Endodermal cell (in vitro differentiated cells): Measurements from ENCODE around the gene KASH5. TPM values are rescaled to one million over a fixed set of nuclear protein-coding genes. Genes with fewer than 3 reads are reported as not detected.
"Not testable (repeated sequence)": the region's sequence is repeated elsewhere in the genome, so short reads cannot be mapped to it uniquely, and the experiment has no call there.

Source experiments
- DNase-seq: peaks from one replicate; pipeline ENCODE4 v3.0.0-alpha.2; 2017
- H3K27ac ChIP-seq: 2 replicates; pipeline ENCODE4 v1.5.1; 2013; ENCODE audit warnings: mild to moderate bottlenecking, low read depth, low read length, moderate library complexity
- H3K27me3 ChIP-seq: 2 replicates; pipeline ENCODE4 v1.6.1; 2013; ENCODE audit warnings: mild to moderate bottlenecking, low read length, moderate library complexity; ENCODE audit not compliant: insufficient read depth, control insufficient read depth, poor library complexity, severe bottlenecking
- H3K36me3 ChIP-seq: 2 replicates; pipeline ENCODE4 v1.7.0; 2013; ENCODE audit warnings: mild to moderate bottlenecking, low read length, moderate library complexity; ENCODE audit not compliant: control insufficient read depth, insufficient read depth
- H3K4me1 ChIP-seq: one replicate; pipeline ENCODE4 v1.7.0; 2013; ENCODE audit warnings: low read length; ENCODE audit not compliant: control insufficient read depth, insufficient read depth
- H3K4me3 ChIP-seq: 2 replicates; pipeline ENCODE4 v1.5.1; 2013; ENCODE audit warnings: mild to moderate bottlenecking, low read length, moderate library complexity
- H3K9ac ChIP-seq: 2 replicates; pipeline ENCODE4 v1.6.1; 2013; ENCODE audit warnings: mild to moderate bottlenecking, low read length, moderate library complexity; ENCODE audit not compliant: poor library complexity, severe bottlenecking; ENCODE audit errors: extremely low read depth
- H3K9me3 ChIP-seq: 2 replicates; pipeline ENCODE4 v1.6.1; 2013; ENCODE audit warnings: mild to moderate bottlenecking, low read length, moderate library complexity; ENCODE audit not compliant: control insufficient read depth
- H3K27ac Mint-ChIP-seq: 2 replicates; pipeline ENCODE4 v1.8.0; 2020; ENCODE audit warnings: mixed read lengths
- H3K27me3 Mint-ChIP-seq: 2 replicates; pipeline ENCODE4 v1.8.0; 2021; ENCODE audit warnings: mild to moderate bottlenecking, mixed read lengths; ENCODE audit not compliant: insufficient read depth
- H3K36me3 Mint-ChIP-seq: 2 replicates; pipeline ENCODE4 v1.8.0; 2020; ENCODE audit warnings: low read depth, mixed read lengths
- H3K4me1 Mint-ChIP-seq: 2 replicates; pipeline ENCODE4 v1.8.0; 2020; ENCODE audit warnings: mixed read lengths
- H3K4me3 Mint-ChIP-seq: 2 replicates; pipeline ENCODE4 v1.8.0; 2020; ENCODE audit warnings: mild to moderate bottlenecking, moderate library complexity, mixed read lengths
- H3K9me3 Mint-ChIP-seq: 2 replicates; pipeline ENCODE4 v1.8.0; 2020; ENCODE audit warnings: mild to moderate bottlenecking, mixed read lengths
- WGBS, 2 experiments: methylation state at CpG; one replicate each; pipeline versions ENCODE4 v1.1.5 to v1.1.7; 2013; ENCODE audit warnings: missing lambda C conversion rate in 2 of 2, mixed read lengths in 1 of 2; ENCODE audit not compliant: insufficient coverage in 1 of 2, insufficient read length in 1 of 2; 5-methylcytosine and 5-hydroxymethylcytosine counted together
- total RNA-seq, 2 donors: library from RNA; stranded (reverse); fragmentation: NEBNext Ultra II Directional in 1 of 2; extraction: Animal tissue kit (Norgen Biotek cat#: 25700) in 1 of 2; gene quantifications; 2 replicates in 1 of 2; 3 replicates in 1 of 2; pipeline ENCODE4 v1.2.1, GENCODE V29; 2021
- TF ChIP-seq, protein P1 (sequence below): fragments of 200-600 bp; sonication (generic); conservative IDR thresholded peaks from 2 replicates; pipeline ENCODE4 v1.5.0; 2021; ENCODE audit warnings: antibody characterized with exemption, mild to moderate bottlenecking

Gene KASH5
- total RNA-seq, 2 donors from 2014 or later: 0.13 TPM; not detected in 1

DNA sequence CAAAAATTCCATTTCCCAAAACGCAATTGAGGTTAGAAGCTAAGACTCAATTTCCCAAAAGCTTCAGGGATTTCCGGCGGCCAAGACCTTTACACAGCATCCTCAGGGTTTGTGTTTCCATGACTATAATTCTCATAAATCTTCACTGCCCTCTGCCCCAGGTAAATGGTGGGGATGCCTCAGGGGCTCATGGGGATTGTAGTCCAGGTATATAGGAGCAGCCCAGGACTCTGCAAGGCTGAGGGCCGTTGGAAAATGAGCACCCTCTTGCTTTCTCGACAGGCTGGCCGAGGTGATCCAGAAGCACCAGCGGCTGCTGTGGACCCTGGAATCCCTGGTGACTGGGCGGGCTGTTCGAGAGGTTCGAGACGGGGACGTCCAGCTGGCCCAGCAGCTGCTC lies 71.3 kb downstream of the KASH5 start:
- Mint-ChIP-seq H3K27ac (no peak overlapping the region), H3K9me3 (no peaks in the 10 kb centered on the region), H3K4me1 (no peaks in the 10 kb centered on the region), H3K36me3 (peaks cover 37% of the 10 kb centered on the region), H3K4me3 (no peak overlapping the region), H3K27me3 (no peaks in the 10 kb centered on the region)
- Histone ChIP-seq H3K9ac (no peak overlapping the region), H3K4me1 (no peaks in the 10 kb centered on the region), H3K9me3 (no peaks in the 10 kb centered on the region), H3K4me3 (no peak overlapping the region), H3K27ac (no peak overlapping the region), H3K36me3 (peaks cover 27% of the 10 kb centered on the region), H3K27me3 (no peaks in the 10 kb centered on the region)
- 87 to 93% methylated on average over 10 to 12 of the region's 12 CpGs for WGBS, 2 experiments
- TF ChIP-seq, protein P1, sequence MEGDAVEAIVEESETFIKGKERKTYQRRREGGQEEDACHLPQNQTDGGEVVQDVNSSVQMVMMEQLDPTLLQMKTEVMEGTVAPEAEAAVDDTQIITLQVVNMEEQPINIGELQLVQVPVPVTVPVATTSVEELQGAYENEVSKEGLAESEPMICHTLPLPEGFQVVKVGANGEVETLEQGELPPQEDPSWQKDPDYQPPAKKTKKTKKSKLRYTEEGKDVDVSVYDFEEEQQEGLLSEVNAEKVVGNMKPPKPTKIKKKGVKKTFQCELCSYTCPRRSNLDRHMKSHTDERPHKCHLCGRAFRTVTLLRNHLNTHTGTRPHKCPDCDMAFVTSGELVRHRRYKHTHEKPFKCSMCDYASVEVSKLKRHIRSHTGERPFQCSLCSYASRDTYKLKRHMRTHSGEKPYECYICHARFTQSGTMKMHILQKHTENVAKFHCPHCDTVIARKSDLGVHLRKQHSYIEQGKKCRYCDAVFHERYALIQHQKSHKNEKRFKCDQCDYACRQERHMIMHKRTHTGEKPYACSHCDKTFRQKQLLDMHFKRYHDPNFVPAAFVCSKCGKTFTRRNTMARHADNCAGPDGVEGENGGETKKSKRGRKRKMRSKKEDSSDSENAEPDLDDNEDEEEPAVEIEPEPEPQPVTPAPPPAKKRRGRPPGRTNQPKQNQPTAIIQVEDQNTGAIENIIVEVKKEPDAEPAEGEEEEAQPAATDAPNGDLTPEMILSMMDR: no peak
- DNase-seq: no peak

DNA sequence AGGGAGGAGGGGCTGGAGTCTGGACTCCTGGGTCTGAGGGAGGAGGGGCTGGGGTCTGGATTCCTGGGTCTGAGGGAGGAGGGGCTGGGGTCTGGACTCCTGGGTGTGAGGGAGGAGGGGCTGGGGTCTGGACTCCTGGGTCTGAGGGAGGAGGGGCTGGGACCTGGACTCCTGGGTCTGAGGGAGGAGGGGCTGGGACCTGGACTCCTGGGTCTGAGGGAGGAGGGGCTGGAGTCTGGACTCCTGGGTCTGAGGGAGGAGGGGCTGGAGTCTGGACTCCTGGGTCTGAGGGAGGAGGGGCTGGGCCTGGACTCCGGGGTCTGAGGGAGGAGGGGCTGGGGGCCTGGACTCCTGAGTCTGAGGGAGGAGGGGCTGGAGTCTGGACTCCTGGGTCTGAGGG lies 73.1 kb downstream of the KASH5 start:
- not testable (repeated sequence) for H3K9me3 ChIP-seq, H3K4me1 ChIP-seq, H3K27me3 ChIP-seq, H3K9ac ChIP-seq, H3K27ac Mint-ChIP-seq, H3K4me3 Mint-ChIP-seq, H3K4me3 ChIP-seq, H3K4me1 Mint-ChIP-seq, H3K27ac ChIP-seq, H3K27me3 Mint-ChIP-seq, DNase-seq, H3K9me3 Mint-ChIP-seq
- peaks cover 38% of the 10 kb centered on the region for H3K36me3 Mint-ChIP-seq
- WGBS, 2 experiments: no CpG with 5 or more reads among the region's 1 CpG
- peaks cover 41% of the 10 kb centered on the region for H3K36me3 ChIP-seq

DNA sequence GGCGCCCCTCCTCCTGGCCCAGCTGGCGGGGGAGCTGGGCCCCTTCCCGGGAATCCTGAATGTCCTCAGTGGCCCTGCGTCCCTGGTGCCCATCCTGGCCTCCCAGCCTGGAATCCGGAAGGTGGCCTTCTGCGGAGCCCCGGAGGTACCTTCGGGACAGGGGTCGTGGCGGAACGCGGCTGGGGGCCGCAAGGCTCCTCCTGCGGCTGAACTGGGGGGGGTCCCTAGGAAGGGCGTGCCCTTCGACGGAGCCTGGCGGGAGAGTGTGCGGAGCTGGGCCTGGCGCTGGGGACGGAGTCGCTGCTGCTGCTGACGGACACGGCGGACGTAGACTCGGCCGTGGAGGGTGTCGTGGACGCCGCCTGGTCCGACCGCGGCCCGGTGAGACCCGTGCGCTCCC lies 73.6 kb downstream of the KASH5 start:
- 96 to 97% methylated on average over 31 to 37 of the region's 37 CpGs for WGBS, 2 experiments

More for the DNA sequence above, 73.6 kb downstream of the KASH5 start:
- Histone ChIP-seq H3K27me3 (no peaks in the 10 kb centered on the region), H3K4me1 (no peaks in the 10 kb centered on the region), H3K9ac (no peak overlapping the region), H3K36me3 (peaks cover 43% of the 10 kb centered on the region), H3K27ac (no peak overlapping the region), H3K4me3 (no peak overlapping the region), H3K9me3 (no peaks in the 10 kb centered on the region)
- TF ChIP-seq, protein P1: no peak
- no peak for DNase-seq
- Mint-ChIP-seq H3K4me3 (no peak overlapping the region), H3K4me1 (no peaks in the 10 kb centered on the region), H3K36me3 (peaks cover 33% of the 10 kb centered on the region), H3K27ac (no peak overlapping the region), H3K27me3 (no peaks in the 10 kb centered on the region), H3K9me3 (no peaks in the 10 kb centered on the region)
